Esophagus mucosa (tissue), 1 donor: ENCODE results near the gene NUP62. TPM values are rescaled to one million over a fixed set of nuclear protein-coding genes. Genes with fewer than 3 reads are reported as not detected.
"Not testable (repeated sequence)": the region's sequence is repeated elsewhere in the genome, so short reads cannot be mapped to it uniquely, and the experiment has no call there.

Experiments
- ATAC-seq: fragments of 200-7000 bp; cut with Tn5 transposase; one replicate; pipeline ENCODE4 v1.9.1; 2020
- total RNA-seq: library from RNA; stranded (reverse); gene quantifications from one replicate; pipeline ENCODE4 v1.2.4, GENCODE V29; 2023
- donor health status: DM: yes; HTN: yes; CAD: no.

NUP62 gene
- total RNA-seq, 1 donor from 2014 or later: 23.6 TPM

- no peak for ATAC-seq
These were observed 22.6 kb upstream of the NUP62 start for GRCh38 chr19:49951806-49952478.

GRCh38 chr19:49950956-49951526, 21.7 kb upstream of the NUP62 start:
- ATAC-seq: no peak

- no peak for ATAC-seq
These were observed 21.3 kb upstream of the NUP62 start for GRCh38 chr19:49950590-49950948.

GRCh38 chr19:49949742-49950589, 20.7 kb upstream of the NUP62 start:
- ATAC-seq: no peak

- ATAC-seq: no peak
These were observed 17.1 kb upstream of the NUP62 start for GRCh38 chr19:49946415-49946814.

GRCh38 chr19:49944567-49944966, 15.3 kb upstream of the NUP62 start:
- not testable (repeated sequence) for ATAC-seq

- ATAC-seq: no peak
These were observed 11.1 kb upstream of the NUP62 start for GRCh38 chr19:49940482-49940791.

- ATAC-seq: peak; percentile 20
These were observed 10.6 kb upstream of the NUP62 start for GRCh38 chr19:49939721-49940481.

GRCh38 chr19:49938662-49939061, 9.4 kb upstream of the NUP62 start:
- no peak for ATAC-seq

GRCh38 chr19:49937750-49938381, 8.6 kb upstream of the NUP62 start:
- ATAC-seq: peak; percentile 85

GRCh38 chr19:49936549-49936948, 7.2 kb upstream of the NUP62 start:
- ATAC-seq: no peak

- no peak for ATAC-seq
These were observed 4.3 kb upstream of the NUP62 start for GRCh38 chr19:49933643-49934042.

GRCh38 chr19:49932731-49933131, 3.4 kb upstream of the NUP62 start:
- no peak for ATAC-seq

GRCh38 chr19:49932041-49932451, 2.7 kb upstream of the NUP62 start:
- no peak for ATAC-seq

- no peak for ATAC-seq
These were observed 2.2 kb upstream of the NUP62 start for GRCh38 chr19:49931293-49932040.

GRCh38 chr19:49930483-49931011, 1.2 kb upstream of the NUP62 start:
- ATAC-seq: no peak

- ATAC-seq: peak; percentile 85
These were observed 543 bp upstream of the NUP62 start for GRCh38 chr19:49929611-49930482.

GRCh38 chr19:49927526-49928264, 1.6 kb downstream of the NUP62 start:
- no peak for ATAC-seq

- ATAC-seq: no peak
These were observed 2.8 kb downstream of the NUP62 start for GRCh38 chr19:49926515-49926914.

- ATAC-seq: no peak
These were observed 3.8 kb downstream of the NUP62 start for GRCh38 chr19:49925486-49925885.
